Measurements from ENCODE around the gene CORO6. TPM values are rescaled to one million over a fixed set of nuclear protein-coding genes. Genes with fewer than 3 reads are reported as not detected.

CORO6 gene
- total and polyA plus RNA-seq, 2 of the 13 experiments (the other 11 are each of a cell fraction or from before 2014, with no cell fraction given), result 0.42 to 0.82 TPM

DNA sequence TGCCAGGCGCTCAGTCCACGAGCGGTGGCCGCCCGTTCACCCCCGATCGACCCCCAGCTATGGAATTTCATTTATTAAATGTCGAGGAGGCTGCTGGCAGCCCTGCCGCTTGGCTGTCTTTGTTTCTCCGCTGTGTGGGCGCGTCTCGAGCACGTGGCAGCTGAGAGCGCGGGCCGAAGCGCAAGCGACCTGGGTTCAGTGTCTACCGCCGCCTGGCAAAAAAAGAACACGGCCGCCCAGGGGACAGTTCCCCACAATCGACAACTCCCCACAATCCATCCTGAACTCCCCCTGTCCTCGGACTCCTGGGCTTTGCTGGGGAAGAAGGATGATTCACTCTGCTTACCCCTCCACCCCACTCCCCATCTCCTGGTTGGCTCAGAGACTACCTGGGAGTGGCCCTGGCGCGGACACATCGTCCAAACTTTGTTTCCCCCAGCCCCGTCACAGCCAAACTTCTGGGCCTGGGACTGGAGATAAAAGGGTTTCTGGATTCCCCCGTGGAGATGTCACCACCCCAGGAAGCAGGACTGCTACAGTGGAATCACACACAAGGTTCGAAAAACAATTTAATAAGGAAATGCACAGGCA lies 31.5 kb downstream of the CORO6 start (continued):
- TF ChIP-seq KLF16 (CRISPR knock-in tag; IDR thresholded peaks at IDR 0.05) (peak in 1 of 2 experiments; percentile 44; a peak in 1 of 4 replicates), ZNF614 (CRISPR knock-in tag; IDR thresholded peaks at IDR 0.05; ENCODE audit: borderline replicate concordance) (no peak), ZKSCAN1 (IDR thresholded peaks at IDR 0.05; ENCODE audit: low read length) (no peak), ZMAT3 (CRISPR knock-in tag; conservative IDR thresholded peaks at IDR 0.05) (0 out of 2 replicates have a peak, but pooled peaks have one; percentile 29), ZSCAN9 (CRISPR knock-in tag; IDR thresholded peaks at IDR 0.05; ENCODE audit: borderline replicate concordance) (no peak), IKZF1 (IDR thresholded peaks at IDR 0.05) (no peak), ZNF776 (CRISPR knock-in tag; IDR thresholded peaks at IDR 0.05) (no peak; the same call in 1 of the 2 replicates), ZNF362 (CRISPR knock-in tag; IDR thresholded peaks at IDR 0.05; ENCODE audit: borderline replicate concordance) (no peak), ZNF577 (CRISPR knock-in tag; IDR thresholded peaks at IDR 0.05; ENCODE audit: borderline replicate concordance, low read depth) (no peak), ZNF563 (CRISPR knock-in tag; IDR thresholded peaks at IDR 0.05) (0 out of 2 replicates have a peak, but pooled peaks have one; percentile 30)
- TF ChIP-seq, protein P1, sequence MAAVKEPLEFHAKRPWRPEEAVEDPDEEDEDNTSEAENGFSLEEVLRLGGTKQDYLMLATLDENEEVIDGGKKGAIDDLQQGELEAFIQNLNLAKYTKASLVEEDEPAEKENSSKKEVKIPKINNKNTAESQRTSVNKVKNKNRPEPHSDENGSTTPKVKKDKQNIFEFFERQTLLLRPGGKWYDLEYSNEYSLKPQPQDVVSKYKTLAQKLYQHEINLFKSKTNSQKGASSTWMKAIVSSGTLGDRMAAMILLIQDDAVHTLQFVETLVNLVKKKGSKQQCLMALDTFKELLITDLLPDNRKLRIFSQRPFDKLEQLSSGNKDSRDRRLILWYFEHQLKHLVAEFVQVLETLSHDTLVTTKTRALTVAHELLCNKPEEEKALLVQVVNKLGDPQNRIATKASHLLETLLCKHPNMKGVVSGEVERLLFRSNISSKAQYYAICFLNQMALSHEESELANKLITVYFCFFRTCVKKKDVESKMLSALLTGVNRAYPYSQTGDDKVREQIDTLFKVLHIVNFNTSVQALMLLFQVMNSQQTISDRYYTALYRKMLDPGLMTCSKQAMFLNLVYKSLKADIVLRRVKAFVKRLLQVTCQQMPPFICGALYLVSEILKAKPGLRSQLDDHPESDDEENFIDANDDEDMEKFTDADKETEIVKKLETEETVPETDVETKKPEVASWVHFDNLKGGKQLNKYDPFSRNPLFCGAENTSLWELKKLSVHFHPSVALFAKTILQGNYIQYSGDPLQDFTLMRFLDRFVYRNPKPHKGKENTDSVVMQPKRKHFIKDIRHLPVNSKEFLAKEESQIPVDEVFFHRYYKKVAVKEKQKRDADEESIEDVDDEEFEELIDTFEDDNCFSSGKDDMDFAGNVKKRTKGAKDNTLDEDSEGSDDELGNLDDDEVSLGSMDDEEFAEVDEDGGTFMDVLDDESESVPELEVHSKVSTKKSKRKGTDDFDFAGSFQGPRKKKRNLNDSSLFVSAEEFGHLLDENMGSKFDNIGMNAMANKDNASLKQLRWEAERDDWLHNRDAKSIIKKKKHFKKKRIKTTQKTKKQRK (IDR thresholded peaks at IDR 0.05; ENCODE audit: low read length), result no peak
- TF ChIP-seq, protein P2, sequence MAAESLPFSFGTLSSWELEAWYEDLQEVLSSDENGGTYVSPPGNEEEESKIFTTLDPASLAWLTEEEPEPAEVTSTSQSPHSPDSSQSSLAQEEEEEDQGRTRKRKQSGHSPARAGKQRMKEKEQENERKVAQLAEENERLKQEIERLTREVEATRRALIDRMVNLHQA (CRISPR knock-in tag; IDR thresholded peaks at IDR 0.05), result no peak
- TF ChIP-seq, protein P3, sequence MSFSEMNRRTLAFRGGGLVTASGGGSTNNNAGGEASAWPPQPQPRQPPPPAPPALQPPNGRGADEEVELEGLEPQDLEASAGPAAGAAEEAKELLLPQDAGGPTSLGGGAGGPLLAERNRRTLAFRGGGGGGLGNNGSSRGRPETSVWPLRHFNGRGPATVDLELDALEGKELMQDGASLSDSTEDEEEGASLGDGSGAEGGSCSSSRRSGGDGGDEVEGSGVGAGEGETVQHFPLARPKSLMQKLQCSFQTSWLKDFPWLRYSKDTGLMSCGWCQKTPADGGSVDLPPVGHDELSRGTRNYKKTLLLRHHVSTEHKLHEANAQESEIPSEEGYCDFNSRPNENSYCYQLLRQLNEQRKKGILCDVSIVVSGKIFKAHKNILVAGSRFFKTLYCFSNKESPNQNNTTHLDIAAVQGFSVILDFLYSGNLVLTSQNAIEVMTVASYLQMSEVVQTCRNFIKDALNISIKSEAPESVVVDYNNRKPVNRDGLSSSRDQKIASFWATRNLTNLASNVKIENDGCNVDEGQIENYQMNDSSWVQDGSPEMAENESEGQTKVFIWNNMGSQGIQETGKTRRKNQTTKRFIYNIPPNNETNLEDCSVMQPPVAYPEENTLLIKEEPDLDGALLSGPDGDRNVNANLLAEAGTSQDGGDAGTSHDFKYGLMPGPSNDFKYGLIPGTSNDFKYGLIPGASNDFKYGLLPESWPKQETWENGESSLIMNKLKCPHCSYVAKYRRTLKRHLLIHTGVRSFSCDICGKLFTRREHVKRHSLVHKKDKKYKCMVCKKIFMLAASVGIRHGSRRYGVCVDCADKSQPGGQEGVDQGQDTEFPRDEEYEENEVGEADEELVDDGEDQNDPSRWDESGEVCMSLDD (CRISPR knock-in tag; IDR thresholded peaks at IDR 0.05; ENCODE audit: borderline replicate concordance), result 0 out of 2 replicates have a peak, but pooled peaks have one; percentile 50
- TF ChIP-seq, protein P4, sequence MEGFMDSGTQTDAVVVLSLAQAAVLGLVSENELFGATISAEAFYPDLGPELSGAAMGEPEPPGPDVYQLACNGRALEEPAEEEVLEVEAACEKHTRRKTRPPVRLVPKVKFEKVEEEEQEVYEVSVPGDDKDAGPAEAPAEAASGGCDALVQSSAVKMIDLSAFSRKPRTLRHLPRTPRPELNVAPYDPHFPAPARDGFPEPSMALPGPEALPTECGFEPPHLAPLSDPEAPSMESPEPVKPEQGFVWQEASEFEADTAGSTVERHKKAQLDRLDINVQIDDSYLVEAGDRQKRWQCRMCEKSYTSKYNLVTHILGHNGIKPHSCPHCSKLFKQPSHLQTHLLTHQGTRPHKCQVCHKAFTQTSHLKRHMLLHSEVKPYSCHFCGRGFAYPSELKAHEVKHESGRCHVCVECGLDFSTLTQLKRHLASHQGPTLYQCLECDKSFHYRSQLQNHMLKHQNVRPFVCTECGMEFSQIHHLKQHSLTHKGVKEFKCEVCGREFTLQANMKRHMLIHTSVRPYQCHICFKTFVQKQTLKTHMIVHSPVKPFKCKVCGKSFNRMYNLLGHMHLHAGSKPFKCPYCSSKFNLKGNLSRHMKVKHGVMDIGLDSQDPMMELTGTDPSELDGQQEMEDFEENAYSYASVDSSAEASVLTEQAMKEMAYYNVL (CRISPR knock-in tag; IDR thresholded peaks at IDR 0.05; ENCODE audit: borderline replicate concordance), result no peak; the same call in 1 of the 2 replicates
- TF ChIP-seq, protein P5, sequence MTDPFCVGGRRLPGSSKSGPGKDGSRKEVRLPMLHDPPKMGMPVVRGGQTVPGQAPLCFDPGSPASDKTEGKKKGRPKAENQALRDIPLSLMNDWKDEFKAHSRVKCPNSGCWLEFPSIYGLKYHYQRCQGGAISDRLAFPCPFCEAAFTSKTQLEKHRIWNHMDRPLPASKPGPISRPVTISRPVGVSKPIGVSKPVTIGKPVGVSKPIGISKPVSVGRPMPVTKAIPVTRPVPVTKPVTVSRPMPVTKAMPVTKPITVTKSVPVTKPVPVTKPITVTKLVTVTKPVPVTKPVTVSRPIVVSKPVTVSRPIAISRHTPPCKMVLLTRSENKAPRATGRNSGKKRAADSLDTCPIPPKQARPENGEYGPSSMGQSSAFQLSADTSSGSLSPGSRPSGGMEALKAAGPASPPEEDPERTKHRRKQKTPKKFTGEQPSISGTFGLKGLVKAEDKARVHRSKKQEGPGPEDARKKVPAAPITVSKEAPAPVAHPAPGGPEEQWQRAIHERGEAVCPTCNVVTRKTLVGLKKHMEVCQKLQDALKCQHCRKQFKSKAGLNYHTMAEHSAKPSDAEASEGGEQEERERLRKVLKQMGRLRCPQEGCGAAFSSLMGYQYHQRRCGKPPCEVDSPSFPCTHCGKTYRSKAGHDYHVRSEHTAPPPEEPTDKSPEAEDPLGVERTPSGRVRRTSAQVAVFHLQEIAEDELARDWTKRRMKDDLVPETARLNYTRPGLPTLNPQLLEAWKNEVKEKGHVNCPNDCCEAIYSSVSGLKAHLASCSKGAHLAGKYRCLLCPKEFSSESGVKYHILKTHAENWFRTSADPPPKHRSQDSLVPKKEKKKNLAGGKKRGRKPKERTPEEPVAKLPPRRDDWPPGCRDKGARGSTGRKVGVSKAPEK (CRISPR knock-in tag; IDR thresholded peaks at IDR 0.05; ENCODE audit: borderline replicate concordance), result no peak
